Bronchial epithelial cell (primary cell): ENCODE data around the gene ASB13. TPM values are rescaled to one million over a fixed set of nuclear protein-coding genes. Genes with fewer than 3 reads are reported as not detected.

Experiments used
- DNase-seq: peaks from one replicate; pipeline ENCODE4 v3.0.0-alpha.2; 2010; ENCODE audit warnings: low read depth
- FAIRE-seq: peaks from 2 replicates; lab custom pipeline; 2011; peaks lifted over from hg19 to GRCh38; lab: Jason Lieb, UNC
- H3K27me3 ChIP-seq: 2 replicates; pipeline ENCODE4 v1.5.1; 2011; ENCODE audit warnings: low read length; ENCODE audit not compliant: control insufficient read depth, insufficient read depth
- H3K36me3 ChIP-seq: 2 replicates; pipeline ENCODE4 v1.5.1; 2011; ENCODE audit warnings: low read length; ENCODE audit not compliant: control insufficient read depth, insufficient read depth
- H3K4me3 ChIP-seq: 2 replicates; pipeline ENCODE4 v1.5.1; 2011; ENCODE audit warnings: mild to moderate bottlenecking, low read depth, low read length, control low read depth
- CTCF ChIP-seq: IDR thresholded peaks from 2 replicates; pipeline ENCODE4 v1.5.1; 2011; ENCODE audit warnings: mild to moderate bottlenecking, moderate library complexity, low read length, control low read depth, inconsistent platforms; ENCODE audit not compliant: insufficient read depth, severe bottlenecking
- total RNA-seq: library from RNA; depleted of rRNA; stranded (reverse); fragments of >200 nt; gene quantifications from 2 replicates; pipeline ENCODE4 v1.2.1, GENCODE V29; 2014

The ASB13 gene
- total RNA-seq, 1 donor from 2014 or later: 14.5 TPM

DNA sequence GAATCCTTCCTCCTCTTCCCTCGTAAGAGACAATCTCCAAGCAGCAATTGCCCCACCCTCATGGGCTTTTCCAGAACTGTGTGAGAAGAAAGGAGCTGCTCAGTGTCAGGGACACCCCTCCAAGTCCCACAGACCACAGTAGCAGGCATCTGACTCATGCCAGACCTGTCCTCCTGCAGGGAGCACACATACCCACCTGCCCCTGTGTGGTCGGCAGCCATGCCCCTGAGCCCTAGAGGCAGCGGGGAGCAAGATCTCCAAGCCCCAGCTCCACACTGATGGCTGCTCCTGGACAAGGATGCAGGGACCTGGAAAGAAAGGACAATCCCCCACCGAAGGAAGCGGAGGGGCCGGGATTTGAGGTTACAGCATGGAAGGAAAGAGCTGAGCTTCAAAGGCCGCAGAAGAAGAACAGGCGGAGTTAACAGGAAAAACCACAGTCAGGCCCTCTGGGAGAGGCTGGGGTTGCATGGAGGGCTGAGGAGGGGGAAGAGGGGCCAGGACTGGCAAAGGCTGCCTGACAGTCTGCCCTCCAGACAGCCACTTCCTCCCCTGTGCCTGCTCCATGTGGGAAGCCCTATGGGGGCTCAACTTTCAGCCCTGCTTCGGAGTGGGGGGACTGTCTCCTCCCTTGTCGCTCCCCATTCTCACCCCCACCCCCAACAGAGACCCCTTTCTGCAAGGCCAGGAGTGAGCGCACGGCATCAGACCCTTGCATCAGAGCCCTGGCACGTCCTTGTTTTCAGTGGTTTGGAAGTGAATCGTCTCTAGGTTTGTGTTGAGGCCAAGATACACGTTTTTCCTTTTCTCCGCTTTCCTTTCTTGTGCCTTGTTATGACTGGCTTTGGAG lies 46.8 kb downstream of the ASB13 start:
- Histone ChIP-seq H3K36me3 (no peaks in the 10 kb centered on the region), H3K4me3 (no peak overlapping the region), H3K27me3 (no peaks in the 10 kb centered on the region)
- FAIRE-seq (no peak), DNase-seq (no peak)
- no peak for TF ChIP-seq CTCF

DNA sequence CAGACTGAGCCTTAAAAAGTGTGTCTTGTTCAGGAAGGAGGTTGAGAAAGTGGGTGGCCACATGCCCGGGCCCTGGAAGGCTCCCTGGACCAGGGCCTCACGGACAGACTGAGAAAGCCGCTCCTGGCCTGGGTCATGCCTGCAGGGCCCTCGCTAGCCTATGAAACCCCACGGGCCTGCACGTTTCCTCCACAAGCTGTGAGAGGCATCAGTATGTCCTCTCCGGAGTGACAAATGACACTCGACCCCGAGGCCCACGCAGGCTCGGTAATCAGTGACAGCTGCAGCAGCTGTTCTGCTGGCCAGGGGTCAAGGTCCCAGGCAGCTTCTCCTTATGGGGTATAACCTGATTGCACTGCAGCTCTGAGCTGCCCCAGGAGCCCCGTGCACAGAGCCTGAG lies 47.6 kb downstream of the ASB13 start:
- Histone ChIP-seq H3K27me3 (no peaks in the 10 kb centered on the region), H3K4me3 (no peak overlapping the region), H3K36me3 (no peaks in the 10 kb centered on the region)
- DNase-seq (no peak), FAIRE-seq (no peak)
- no peak for TF ChIP-seq CTCF

- Histone ChIP-seq H3K4me3 (no peak overlapping the region), H3K36me3 (no peaks in the 10 kb centered on the region), H3K27me3 (no peaks in the 10 kb centered on the region)
- DNase-seq (peak; percentile 81), FAIRE-seq (peak; percentile 83)
- TF ChIP-seq CTCF: no peak
These were observed 48.4 kb downstream of the ASB13 start for GRCh38 chr10:5618042-5618441.

- Histone ChIP-seq H3K36me3 (no peaks in the 10 kb centered on the region), H3K4me3 (no peak overlapping the region), H3K27me3 (no peaks in the 10 kb centered on the region)
- no peak for FAIRE-seq
- no peak for DNase-seq
- TF ChIP-seq CTCF: no peak
These were observed 48.9 kb downstream of the ASB13 start for GRCh38 chr10:5617521-5617920.

GRCh38 chr10:5616836-5617235 lies 49.6 kb downstream of the ASB13 start:
- H3K36me3 ChIP-seq: no peaks in the 10 kb centered on the region
- FAIRE-seq (no peak), DNase-seq (no peak)
- TF ChIP-seq CTCF: no peak
- no peak overlapping the region for H3K4me3 ChIP-seq
- no peaks in the 10 kb centered on the region for H3K27me3 ChIP-seq
